ENCODE measurements around the gene IGFL3. TPM values are rescaled to one million over a fixed set of nuclear protein-coding genes. Genes with fewer than 3 reads are reported as not detected.

The IGFL3 gene
- total RNA-seq, 1 donor from 2014 or later: not detected

GRCh38 chr19:46118136-46118535 lies 6.4 kb downstream of the IGFL3 start:
- H3K36me3 Mint-ChIP-seq: peaks cover 3% of the 10 kb centered on the region
- no peak for DNase-seq (ENCODE audit: low spot score in 2 of 2, unreplicated experiment in 2 of 2)
- H3K27me3 Mint-ChIP-seq (ENCODE audit: low read depth): no peaks in the 10 kb centered on the region
- H3K27ac Mint-ChIP-seq: peak overlapping the region; percentile 75
- TF ChIP-seq CTCF (IDR thresholded peaks at IDR 0.05; ENCODE audit: unreplicated experiment): no peak
- H3K4me1 Mint-ChIP-seq: peaks cover 43% of the 10 kb centered on the region
- H3K9me3 Mint-ChIP-seq: peaks cover 5% of the 10 kb centered on the region
- no peak overlapping the region for H3K4me3 Mint-ChIP-seq

- H3K4me1 Mint-ChIP-seq: peaks cover 44% of the 10 kb centered on the region
- peaks cover 5% of the 10 kb centered on the region for H3K9me3 Mint-ChIP-seq
- no peaks in the 10 kb centered on the region for H3K27me3 Mint-ChIP-seq (ENCODE audit: low read depth)
- DNase-seq (ENCODE audit: low spot score in 2 of 2, unreplicated experiment in 2 of 2): no peak
- no peak overlapping the region for H3K4me3 Mint-ChIP-seq
- peaks cover 3% of the 10 kb centered on the region for H3K36me3 Mint-ChIP-seq
- no peak for TF ChIP-seq CTCF (IDR thresholded peaks at IDR 0.05; ENCODE audit: unreplicated experiment)
- no peak overlapping the region for H3K27ac Mint-ChIP-seq
These were observed 8.4 kb downstream of the IGFL3 start for GRCh38 chr19:46116121-46116520.

- peaks cover 44% of the 10 kb centered on the region for H3K4me1 Mint-ChIP-seq
- no peaks in the 10 kb centered on the region for H3K27me3 Mint-ChIP-seq (ENCODE audit: low read depth)
- H3K4me3 Mint-ChIP-seq: no peak overlapping the region
- peaks cover 3% of the 10 kb centered on the region for H3K36me3 Mint-ChIP-seq
- peak overlapping the region; percentile 81 for H3K27ac Mint-ChIP-seq
- no peak for TF ChIP-seq CTCF (IDR thresholded peaks at IDR 0.05; ENCODE audit: unreplicated experiment)
- peaks cover 5% of the 10 kb centered on the region for H3K9me3 Mint-ChIP-seq
- DNase-seq (ENCODE audit: low spot score in 2 of 2, unreplicated experiment in 2 of 2): no peak
These were observed 8.9 kb downstream of the IGFL3 start for GRCh38 chr19:46115396-46116106.

- DNase-seq (ENCODE audit: low spot score in 2 of 2, unreplicated experiment in 2 of 2): no peak
- no peak for TF ChIP-seq CTCF (IDR thresholded peaks at IDR 0.05; ENCODE audit: unreplicated experiment)
- Mint-ChIP-seq H3K4me1 (peaks cover 48% of the 10 kb centered on the region), H3K27me3 (ENCODE audit: low read depth) (no peaks in the 10 kb centered on the region), H3K27ac (peak overlapping the region; percentile 47), H3K36me3 (peaks cover 2% of the 10 kb centered on the region), H3K4me3 (no peak overlapping the region), H3K9me3 (no peaks in the 10 kb centered on the region)
These were observed 10.8 kb downstream of the IGFL3 start for GRCh38 chr19:46113726-46114125.

GRCh38 chr19:46112527-46112926 lies 12.0 kb downstream of the IGFL3 start:
- Mint-ChIP-seq H3K4me1 (peaks cover 36% of the 10 kb centered on the region), H3K27me3 (ENCODE audit: low read depth) (no peaks in the 10 kb centered on the region), H3K9me3 (no peaks in the 10 kb centered on the region), H3K4me3 (no peak overlapping the region), H3K27ac (no peak overlapping the region), H3K36me3 (peaks cover 2% of the 10 kb centered on the region)
- no peak for DNase-seq (ENCODE audit: low spot score in 2 of 2, unreplicated experiment in 2 of 2)
- no peak for TF ChIP-seq CTCF (IDR thresholded peaks at IDR 0.05; ENCODE audit: unreplicated experiment)
